Prostate gland (tissue), 2 donors: ENCODE data around the gene ATAT1.

ENCODE experiments used
- POLR2A ChIP-seq: fragments of 450-650 bp; IDR thresholded peaks from one replicate; pipeline ENCODE4 v1.6.1; 2016; ENCODE audit warnings: antibody characterized with exemption, mild to moderate bottlenecking
- POLR2AphosphoS5 ChIP-seq: sonication (generic); formaldehyde crosslinking; IDR thresholded peaks from one replicate; pipeline ENCODE4 v1.6.1; 2017; ENCODE audit warnings: antibody characterized with exemption
- TF ChIP-seq, protein P1 (sequence below), 4 experiments: fragments of 200-600 bp in 2 of 4; fragments of 450-650 bp in 2 of 4; sonication (generic) in 2 of 4; IDR thresholded peaks; 1 replicate in 3 of 4; 2 replicates in 1 of 4; pipeline ENCODE4 v1.5.1; 2016 to 2019; ENCODE audit warnings: antibody characterized with exemption in 4 of 4, mild to moderate bottlenecking in 2 of 4, moderate library complexity in 2 of 4

DNA sequence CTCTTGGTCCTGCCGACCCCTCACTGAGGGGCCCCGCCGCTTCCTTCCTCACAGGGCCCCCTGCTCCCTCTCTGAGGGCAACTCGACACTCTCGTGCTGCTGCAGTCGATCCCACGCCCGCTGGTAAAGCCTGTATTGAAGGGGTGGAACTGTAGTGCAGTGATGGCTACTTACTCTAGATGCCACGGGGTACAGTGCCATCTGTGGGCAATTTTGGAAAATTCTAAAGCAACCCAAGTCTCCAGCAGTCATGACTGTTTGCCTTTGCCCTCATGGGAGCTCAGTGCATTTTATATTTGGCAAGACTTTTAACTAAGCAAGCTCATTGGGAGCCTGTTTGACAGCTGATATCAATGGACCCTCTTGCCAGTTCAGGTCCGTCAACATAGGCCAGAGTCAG lies 13.8 kb downstream of the ATAT1 start:
- no peak for TF ChIP-seq POLR2AphosphoS5
- no peak for TF ChIP-seq POLR2A
- TF ChIP-seq, protein P1, sequence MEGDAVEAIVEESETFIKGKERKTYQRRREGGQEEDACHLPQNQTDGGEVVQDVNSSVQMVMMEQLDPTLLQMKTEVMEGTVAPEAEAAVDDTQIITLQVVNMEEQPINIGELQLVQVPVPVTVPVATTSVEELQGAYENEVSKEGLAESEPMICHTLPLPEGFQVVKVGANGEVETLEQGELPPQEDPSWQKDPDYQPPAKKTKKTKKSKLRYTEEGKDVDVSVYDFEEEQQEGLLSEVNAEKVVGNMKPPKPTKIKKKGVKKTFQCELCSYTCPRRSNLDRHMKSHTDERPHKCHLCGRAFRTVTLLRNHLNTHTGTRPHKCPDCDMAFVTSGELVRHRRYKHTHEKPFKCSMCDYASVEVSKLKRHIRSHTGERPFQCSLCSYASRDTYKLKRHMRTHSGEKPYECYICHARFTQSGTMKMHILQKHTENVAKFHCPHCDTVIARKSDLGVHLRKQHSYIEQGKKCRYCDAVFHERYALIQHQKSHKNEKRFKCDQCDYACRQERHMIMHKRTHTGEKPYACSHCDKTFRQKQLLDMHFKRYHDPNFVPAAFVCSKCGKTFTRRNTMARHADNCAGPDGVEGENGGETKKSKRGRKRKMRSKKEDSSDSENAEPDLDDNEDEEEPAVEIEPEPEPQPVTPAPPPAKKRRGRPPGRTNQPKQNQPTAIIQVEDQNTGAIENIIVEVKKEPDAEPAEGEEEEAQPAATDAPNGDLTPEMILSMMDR (IDR thresholded peaks at IDR 0.05), result no peak
